ENCODE results near the gene CAPSL.
"Not testable (repeated sequence)": the region's sequence is repeated elsewhere in the genome, so short reads cannot be mapped to it uniquely, and the experiment has no call there.

CAPSL gene

GRCh38 chr5:35904443-35905132 is 33.8 kb downstream of the CAPSL start:
- no peak for DNase-seq

DNA sequence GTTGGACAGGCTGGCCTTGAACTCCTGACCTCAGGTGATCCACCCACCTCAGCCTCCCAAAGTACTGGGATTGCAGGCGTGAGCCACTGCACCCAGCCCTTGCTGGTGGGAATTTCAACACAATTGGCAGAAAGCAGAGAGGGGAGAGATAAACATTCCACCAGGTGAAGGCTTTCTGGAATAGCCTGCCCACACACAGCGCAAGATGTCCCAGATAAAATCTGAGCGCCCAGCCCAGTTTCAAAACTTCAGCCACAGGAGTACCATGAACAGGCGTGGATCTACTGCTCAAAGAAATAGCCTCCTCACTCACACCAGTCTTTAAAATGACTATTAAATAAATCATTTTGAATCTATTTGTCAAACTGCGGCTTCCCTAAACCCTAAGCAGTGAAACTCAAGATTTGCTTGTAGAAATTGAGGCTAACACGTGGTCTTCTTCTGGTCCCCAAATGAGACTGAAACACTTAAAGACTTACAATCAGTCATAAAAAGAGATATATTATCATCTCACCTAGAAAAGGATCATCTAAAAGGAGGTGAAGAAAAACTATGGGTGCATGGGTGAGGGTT is 34.7 kb downstream of the CAPSL start:
- DNase-seq: no peak

DNA sequence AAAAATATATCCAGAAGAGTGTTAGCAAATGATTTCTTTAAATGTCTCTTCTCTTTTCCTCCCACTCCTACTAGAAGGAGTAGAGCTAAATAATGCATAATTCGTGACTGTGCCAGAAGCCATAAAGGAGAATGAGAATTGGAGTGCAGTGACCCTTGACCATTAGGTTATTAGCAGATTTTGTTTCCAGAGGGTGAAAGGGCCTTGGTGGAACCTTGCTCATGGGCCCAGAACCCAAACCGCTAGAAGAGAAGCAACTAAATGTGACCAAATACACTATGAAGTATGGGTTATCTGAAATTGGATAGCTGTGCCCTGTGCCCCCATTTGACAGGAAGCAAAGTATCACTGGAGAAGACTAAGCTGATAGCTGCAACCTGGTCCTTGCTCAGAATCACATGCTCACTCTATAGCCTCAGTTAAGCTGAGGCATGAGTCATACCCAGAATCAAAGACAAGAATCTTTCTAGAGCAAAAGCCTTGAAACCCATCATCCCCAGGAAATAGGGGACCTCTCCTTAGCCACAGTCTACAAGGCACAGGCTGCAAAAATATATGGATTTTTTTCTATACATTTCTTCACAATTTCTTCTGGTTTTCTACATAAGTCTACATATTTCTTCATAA is 36.3 kb downstream of the CAPSL start:
- DNase-seq: no peak

- DNase-seq: no peak
These were observed 37.3 kb downstream of the CAPSL start for GRCh38 chr5:35900972-35901695.

DNA sequence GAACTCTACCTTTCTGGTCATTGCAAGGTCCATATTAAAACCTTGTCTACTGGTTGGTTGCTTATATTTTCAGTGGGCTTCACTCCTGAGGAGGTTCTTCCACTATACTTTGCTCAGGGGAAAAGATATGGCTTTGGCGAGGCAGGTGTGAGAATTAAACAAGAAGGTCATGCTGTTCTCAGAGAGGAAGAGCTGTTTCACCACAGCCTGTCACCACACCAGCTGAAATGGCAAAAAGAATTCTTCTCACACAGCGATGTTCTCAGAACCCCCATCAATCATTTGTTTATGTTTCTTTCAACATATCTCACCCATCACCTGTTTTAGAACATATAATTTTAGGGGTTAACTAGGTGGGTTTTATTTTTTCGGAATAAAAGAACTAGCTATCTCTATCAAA is 38.6 kb downstream of the CAPSL start:
- DNase-seq: no peak

- no peak for DNase-seq
These were observed 39.3 kb downstream of the CAPSL start for GRCh38 chr5:35898952-35899660.

DNA sequence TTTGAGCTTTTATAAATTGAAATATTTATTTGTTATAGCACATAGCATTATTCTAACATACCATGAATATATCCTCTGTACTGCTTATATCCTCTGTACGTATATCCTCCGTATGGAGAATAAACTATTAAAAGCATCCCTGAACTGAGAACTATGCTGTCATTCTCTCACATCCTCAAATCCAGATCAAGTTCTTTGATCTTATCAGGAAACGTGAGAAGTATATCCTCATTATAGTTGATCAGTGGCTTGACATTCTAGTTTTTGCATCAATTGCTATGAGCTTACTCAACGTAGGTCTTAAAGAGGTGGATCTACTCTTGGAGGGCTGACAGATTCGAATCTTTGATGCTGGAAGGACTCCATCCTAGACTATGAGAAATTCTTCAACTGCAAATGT is 44.3 kb downstream of the CAPSL start:
- DNase-seq: no peak

- DNase-seq: not testable (repeated sequence)
These were observed 45.6 kb downstream of the CAPSL start for GRCh38 chr5:35892799-35893198.

GRCh38 chr5:35890021-35891020 is 48.1 kb downstream of the CAPSL start:
- no peak for DNase-seq

DNA sequence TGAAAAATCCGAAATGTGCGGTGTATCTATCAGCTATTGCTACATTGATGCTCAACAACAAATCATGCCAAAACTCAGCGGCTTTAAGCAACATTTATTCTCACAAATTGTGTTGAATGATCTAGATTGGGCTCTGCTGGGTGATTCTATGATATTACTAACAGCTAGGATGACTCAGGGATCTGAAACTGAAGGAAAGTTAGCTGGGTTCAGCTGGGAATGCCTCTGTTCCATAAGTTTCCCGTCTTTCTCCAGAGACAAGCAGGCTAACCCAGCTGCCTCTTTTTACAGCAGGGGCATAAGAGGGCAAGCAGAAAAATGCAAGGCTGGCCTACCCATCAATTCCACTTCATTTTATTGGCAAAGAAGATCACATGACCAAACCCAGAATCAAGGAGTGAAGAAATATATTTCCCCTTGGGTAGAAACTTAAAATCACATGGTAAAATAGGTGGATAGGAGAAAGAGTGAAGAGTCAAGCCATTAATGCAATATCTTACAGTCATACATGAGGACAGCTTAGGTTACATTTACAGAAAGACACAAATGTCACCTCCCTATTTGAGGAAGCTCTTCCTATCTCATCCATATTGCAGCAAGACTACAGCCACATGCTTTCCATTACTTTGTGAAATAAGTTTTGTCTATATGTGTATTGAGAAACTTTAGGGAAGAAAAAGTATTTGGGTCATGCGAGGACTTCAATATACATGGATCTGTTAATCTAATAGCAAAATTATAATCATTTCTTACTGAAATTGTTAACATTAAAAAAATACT is 50.9 kb downstream of the CAPSL start:
- DNase-seq: no peak

DNA sequence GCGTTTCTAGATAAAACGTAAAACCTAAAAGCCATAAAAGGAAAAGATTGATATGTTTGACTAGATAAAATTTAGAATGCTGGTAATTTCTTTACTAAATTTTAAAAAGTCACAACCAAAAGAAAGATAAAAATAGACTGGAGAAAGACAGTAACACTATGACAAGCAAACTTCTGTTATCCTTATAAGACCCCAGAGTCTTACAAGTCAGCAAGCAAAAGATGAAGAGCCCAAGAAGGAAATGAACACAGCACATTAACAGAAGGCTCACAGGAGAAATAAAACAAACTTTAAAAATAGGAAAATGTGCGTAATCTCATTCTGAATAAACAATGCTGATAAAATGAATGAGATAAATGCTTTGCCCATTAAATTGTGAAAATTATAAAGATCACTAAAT is 52.0 kb downstream of the CAPSL start:
- DNase-seq: no peak

- no peak for DNase-seq
These were observed 53.6 kb downstream of the CAPSL start for GRCh38 chr5:35884773-35885172.

DNA sequence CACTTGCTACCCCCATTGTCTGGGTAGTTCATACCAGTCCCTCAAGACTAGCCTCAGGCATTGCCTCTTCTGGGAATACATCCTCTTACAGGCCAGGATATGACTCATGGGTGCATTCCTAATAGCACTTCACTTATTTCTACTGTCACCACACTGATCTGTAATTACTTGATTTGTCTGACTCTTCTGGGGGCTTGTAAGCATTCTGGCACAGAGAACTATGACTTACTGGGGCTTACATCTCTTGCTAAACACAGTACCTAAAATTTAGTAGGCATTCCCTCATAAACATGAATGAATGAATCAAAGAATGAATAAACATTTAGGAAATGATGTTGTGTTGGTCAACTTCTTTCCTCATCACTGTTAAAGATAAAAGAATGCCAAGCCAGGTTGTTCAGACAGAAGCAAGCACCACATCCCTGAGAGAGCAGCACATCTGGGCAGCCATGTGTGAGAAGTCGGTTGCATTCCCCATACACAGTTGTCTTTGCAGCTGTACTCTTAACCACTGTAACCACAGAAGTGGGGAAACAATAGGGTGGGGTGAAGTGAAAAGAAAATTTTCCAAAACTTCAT is 54.1 kb downstream of the CAPSL start:
- no peak for DNase-seq

DNA sequence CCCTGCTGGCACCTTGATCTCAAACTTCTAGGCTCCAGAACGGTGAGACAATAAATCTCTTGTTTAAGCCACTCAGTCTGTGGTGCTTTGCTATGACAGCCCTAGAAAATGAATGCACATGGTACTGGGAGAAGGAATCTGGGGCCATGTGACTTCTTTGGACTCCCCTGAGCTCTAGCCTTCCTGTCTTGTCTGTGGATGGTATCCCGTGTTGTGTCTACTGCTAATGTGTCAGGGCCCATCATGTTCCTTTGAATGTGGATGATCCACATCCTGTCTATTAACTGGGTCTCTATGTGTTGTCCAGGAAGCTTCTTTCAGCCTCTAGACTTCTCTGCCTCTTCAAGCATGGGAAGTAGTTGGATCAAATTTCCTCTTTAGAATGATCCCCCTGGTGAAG is 56.7 kb downstream of the CAPSL start:
- no peak for DNase-seq

DNA sequence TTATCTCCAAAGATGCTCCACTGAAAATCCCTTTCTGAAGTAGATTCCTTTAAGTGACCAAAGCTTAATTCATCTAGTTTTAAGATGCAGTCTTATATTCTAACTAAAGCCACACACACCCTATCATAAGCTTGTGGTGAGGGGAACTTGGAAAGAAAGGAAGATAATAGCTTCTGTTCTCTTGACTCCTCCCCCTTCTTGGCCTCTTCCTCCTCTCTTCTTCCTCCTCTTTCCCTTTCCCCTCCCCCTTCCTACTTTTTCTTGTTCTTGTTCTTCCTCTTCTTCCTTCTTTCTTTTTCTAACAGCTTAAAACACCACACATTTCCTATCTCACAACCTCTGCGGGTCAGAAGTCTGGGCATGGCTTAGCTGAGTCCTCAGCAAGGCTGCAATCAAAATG is 58.3 kb downstream of the CAPSL start:
- no peak for DNase-seq

DNA sequence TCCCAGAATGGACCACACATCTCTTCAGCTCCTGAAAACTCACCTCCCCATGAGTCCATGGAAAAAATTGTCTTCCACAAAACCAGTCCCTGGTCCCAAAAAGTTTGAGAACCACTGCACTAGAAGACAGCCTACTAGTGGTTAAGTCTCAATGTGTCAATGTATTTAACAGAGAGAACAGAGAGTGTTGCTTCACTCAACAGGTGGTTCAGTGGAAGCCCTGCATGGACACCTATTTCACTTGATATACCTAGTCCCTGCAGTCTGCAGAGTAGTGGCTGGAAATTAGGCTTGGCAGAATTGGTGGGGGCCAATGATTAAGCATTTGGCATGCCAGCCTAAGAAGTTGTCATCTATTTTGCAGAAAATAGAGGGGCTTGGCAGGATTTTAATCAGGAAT is 58.8 kb downstream of the CAPSL start:
- no peak for DNase-seq

DNA sequence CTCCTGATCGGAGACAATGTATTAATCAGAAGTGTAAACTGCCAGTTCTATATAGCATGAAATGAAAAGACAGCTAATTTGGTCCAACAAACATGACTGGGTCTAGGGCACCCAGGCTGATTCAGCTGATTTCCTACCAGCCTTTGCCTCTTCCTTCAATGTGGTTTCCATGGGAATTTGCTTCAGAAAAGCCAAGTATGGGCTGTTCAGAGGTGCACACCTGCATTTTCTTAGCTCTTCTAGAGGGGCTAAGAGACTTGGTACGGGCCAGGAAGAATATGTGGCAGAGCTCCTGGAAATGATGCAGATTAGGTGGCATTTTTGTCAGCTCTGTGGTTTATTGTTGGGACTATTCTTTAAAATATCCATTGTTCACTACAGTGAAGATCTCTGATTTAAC is 59.3 kb downstream of the CAPSL start:
- DNase-seq: no peak

DNA sequence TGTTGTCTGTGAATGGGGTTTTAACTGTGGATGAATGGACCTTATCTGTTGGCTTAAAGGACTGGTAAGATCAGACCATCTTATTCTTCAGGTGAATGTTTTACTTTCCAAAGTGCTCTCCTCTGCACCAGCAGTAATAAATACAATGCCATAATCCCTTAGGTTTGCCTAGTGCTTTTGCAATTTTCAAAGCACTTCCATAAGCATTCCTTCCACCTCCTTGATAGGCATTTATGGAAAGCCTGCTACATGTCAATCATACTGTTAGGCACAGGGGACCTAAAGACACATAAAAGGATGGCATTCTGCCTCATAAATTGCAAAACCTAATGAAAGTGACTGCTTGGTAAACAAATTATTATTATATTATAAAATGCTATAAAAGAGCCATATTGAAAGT is 60.3 kb downstream of the CAPSL start:
- no peak for DNase-seq

DNA sequence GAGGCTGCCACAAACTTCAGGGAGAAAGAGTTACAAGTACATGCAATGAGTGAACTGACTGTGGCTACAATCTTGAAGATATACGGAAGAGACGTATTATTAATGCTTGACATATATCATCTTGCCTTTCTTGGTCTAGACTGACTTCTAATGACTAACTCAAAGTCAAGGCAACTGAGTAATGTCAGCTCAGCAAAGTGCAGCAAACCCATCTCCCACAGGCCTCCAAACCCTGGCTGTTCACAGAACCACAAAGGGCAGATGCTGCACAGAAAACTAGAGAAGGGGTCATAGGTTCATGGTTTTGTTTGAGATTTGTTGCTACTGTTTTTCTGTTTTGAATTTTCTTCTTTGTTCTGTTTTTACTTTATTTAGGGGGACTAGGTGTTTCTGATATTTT is 60.8 kb downstream of the CAPSL start:
- no peak for DNase-seq

GRCh38 chr5:35876922-35877321 is 61.5 kb downstream of the CAPSL start:
- DNase-seq: no peak

DNA sequence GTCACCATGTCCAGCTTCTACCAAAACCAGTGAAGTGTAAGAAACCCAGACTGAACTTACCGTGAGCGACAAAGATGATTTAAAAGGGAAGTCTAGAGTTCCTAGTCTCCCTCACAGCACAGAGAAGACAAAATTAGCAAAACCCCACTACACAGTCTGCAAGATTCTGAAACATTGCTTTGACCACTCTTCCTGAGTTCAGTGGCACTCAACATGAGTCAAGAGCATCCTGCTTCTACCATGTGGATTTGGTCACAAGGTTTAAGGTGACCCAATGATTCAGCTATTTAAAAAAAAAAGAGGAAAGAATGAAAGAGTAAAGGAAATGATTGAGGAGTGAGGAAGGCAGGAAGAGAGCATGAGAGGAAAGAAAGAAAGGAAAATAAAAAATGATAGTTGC is 62.0 kb downstream of the CAPSL start:
- no peak for DNase-seq
